ENCODE data around the gene CEACAM5. TPM values are rescaled to one million over a fixed set of nuclear protein-coding genes. Genes with fewer than 3 reads are reported as not detected.

Gene CEACAM5
- total and polyA plus RNA-seq, 2 of the 4 experiments (the other 2 are of a cell fraction), result not detected

DNA sequence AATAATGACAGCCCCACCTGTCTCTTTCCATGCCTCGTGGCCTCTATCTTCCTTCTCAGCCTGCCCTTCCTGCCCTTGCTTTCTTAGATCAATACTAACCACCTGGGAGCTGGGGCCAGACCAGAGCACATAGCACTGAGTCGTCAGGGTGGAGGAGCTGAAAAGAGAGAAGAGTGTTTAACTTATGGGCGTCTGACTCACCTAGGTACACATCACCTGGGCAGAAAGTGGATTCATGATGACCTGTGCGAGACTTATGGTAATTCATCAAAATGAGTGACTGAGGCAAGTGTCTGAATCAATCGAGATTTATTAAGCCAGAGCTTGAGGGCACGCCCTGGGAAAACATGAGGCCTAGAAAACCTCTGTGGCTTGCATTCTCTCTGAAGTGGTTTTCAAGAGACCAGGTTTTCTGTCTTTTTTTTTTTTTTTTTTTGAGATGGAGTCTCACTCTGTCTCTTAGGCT, 66.1 kb downstream of the CEACAM5 start:
- Histone ChIP-seq H3K9me3 (ENCODE audit: control insufficient read depth, insufficient read depth, low read length) (no peaks in the 10 kb centered on the region), H3K4me3 (ENCODE audit: insufficient read depth, low read depth, low read length) (no peak overlapping the region), H3K14ac (replicated peaks; ENCODE audit: low read depth, low read length) (no peak overlapping the region), H3K27me3 (ENCODE audit: control insufficient read depth, insufficient read depth, low read length) (peaks cover 2% of the 10 kb centered on the region; the same call in 1 of the 2 replicates), H3K4me2 (ENCODE audit: low read depth, low read length) (no peak overlapping the region), H3K36me3 (ENCODE audit: control insufficient read depth, insufficient read depth, low read length) (no peaks in the 10 kb centered on the region), H3K4ac (ENCODE audit: low read depth, low read length) (no peak overlapping the region), H4K8ac (ENCODE audit: low read depth in 2 of 2, low read length in 2 of 2) (no peak overlapping the region), H3K79me1 (ENCODE audit: low read depth in 1 of 2, low read length in 2 of 2) (no peaks in the 10 kb centered on the region), H3K27ac (ENCODE audit: insufficient read depth, low read length) (no peak overlapping the region), H2AK9ac (replicated peaks; ENCODE audit: low read depth, low read length, poor library complexity) (no peak overlapping the region), H3K4me1 (ENCODE audit: control insufficient read depth, insufficient read depth, low read length) (no peaks in the 10 kb centered on the region), H2AK5ac (ENCODE audit: low read depth, low read length) (no peak overlapping the region), H3K56ac (ENCODE audit: extremely low read depth, insufficient read depth, low read length) (no peak overlapping the region), H2AFZ (replicated peaks; ENCODE audit: low read length, poor library complexity) (no peak overlapping the region), H3K9me1 (ENCODE audit: insufficient read depth, low read length) (no peaks in the 10 kb centered on the region), H3K18ac (ENCODE audit: low read depth, low read length) (no peak overlapping the region), H2BK20ac (ENCODE audit: low read depth, low read length) (no peak overlapping the region), H2BK5ac (ENCODE audit: low read depth, low read length, poor library complexity, severe bottlenecking) (no peak overlapping the region), H2BK15ac (ENCODE audit: low read depth, low read length) (no peak overlapping the region), H3K9ac (ENCODE audit: low read depth, low read length) (no peak overlapping the region), H4K5ac (ENCODE audit: low read depth, low read length) (no peak overlapping the region), H3K23ac (ENCODE audit: low read depth, low read length) (no peak overlapping the region), H4K91ac (ENCODE audit: insufficient read depth, low read depth, low read length) (no peak overlapping the region), H4K20me1 (ENCODE audit: insufficient read depth, low read length) (no peaks in the 10 kb centered on the region), H2BK120ac (ENCODE audit: low read depth, low read length) (no peak overlapping the region)
- DNase-seq (no peak), ATAC-seq (ENCODE audit: low read depth) (no peak)
- ChIA-PET POLR2A (ENCODE audit: unreplicated experiment) (no interaction called here), CTCF (no interaction called here)
- dilution Hi-C loops (cut with HindIII; ENCODE audit: low sequenced_read_pairs, unreplicated experiment), result no loop called here
- in situ Hi-C loops (cut with MboI; ENCODE audit: low sequenced_read_pairs), result no loop called here
- 27% methylated on average over 3 of the region's 6 CpGs; no CpG with 5 or more reads in 1 of the 2 experiments for WGBS, 2 experiments (ENCODE audit: extremely low coverage in 2 of 2, insufficient read length in 1 of 2)
- intact Hi-C loops (cut with micrococcal nuclease), result no loop called here
- no TSS peak for BruUV-seq (replicated peaks)
- TF ChIP-seq MXI1 (IDR thresholded peaks at IDR 0.05; ENCODE audit: borderline replicate concordance, low read depth, low read length), result no peak
- no peak for TF ChIP-seq MAFK (IDR thresholded peaks at IDR 0.05; ENCODE audit: low read depth, low read length)
- no peak for TF ChIP-seq FOS (IDR thresholded peaks at IDR 0.05; ENCODE audit: low read depth, low read length)
- TF ChIP-seq MAZ (IDR thresholded peaks at IDR 0.05; ENCODE audit: borderline replicate concordance, low read depth, low read length), result no peak
- TF ChIP-seq RCOR1 (IDR thresholded peaks at IDR 0.05; ENCODE audit: insufficient replicate concordance, low read length), result no peak
- no peak for TF ChIP-seq USF2 (IDR thresholded peaks at IDR 0.05; ENCODE audit: low read depth, low read length)
- no peak for TF ChIP-seq CEBPB (IDR thresholded peaks at IDR 0.05; ENCODE audit: low read depth, low read length)
- TF ChIP-seq CHD1 (IDR thresholded peaks at IDR 0.05; ENCODE audit: low read depth, low read length), result no peak
- no peak for TF ChIP-seq RFX5 (IDR thresholded peaks at IDR 0.05; ENCODE audit: low read depth, low read length)
- TF ChIP-seq RAD21 (IDR thresholded peaks at IDR 0.05; ENCODE audit: low read length), result no peak
- no peak for TF ChIP-seq POLR2A (IDR thresholded peaks at IDR 0.05; ENCODE audit: low read depth, low read length)

All from IMR-90 (cell line).